ENCODE measurements around the gene ANKRD11. TPM values are rescaled to one million over a fixed set of nuclear protein-coding genes. Genes with fewer than 3 reads are reported as not detected.

ANKRD11 gene
- total RNA-seq, 1 experiment from 2014 or later: 297 TPM

- no peaks in the 10 kb centered on the region for H3K9me3 Mint-ChIP-seq (ENCODE audit: unreplicated experiment)
- BruUV-seq (replicated peaks): no TSS peak
- no peaks in the 10 kb centered on the region for H3K27me3 ChIP-seq (replicated peaks; ENCODE audit: control insufficient read depth, insufficient read depth, low read length)
- no peaks in the 10 kb centered on the region for H3K36me3 ChIP-seq (ENCODE audit: control insufficient read depth, insufficient read depth, low read length)
- no peak overlapping the region for H3K4me3 Mint-ChIP-seq (ENCODE audit: unreplicated experiment)
- no peak for DNase-seq
- H3K27ac Mint-ChIP-seq (ENCODE audit: unreplicated experiment): no peak overlapping the region
- H3K9me3 ChIP-seq: no peaks in the 10 kb centered on the region
- no peak for TF ChIP-seq CTCF (IDR thresholded peaks at IDR 0.05; ENCODE audit: insufficient read depth in 1 of 2, low read depth in 1 of 2, low read length in 1 of 2, severe bottlenecking in 1 of 2, unreplicated experiment in 1 of 2)
- peaks cover 50% of the 10 kb centered on the region for H3K4me1 Mint-ChIP-seq (ENCODE audit: low read depth, unreplicated experiment)
- H3K27me3 Mint-ChIP-seq (ENCODE audit: insufficient read depth, unreplicated experiment): no peaks in the 10 kb centered on the region
- ChIA-PET POLR2A (no interaction called here), CTCF (no interaction called here)
- H3K36me3 Mint-ChIP-seq (ENCODE audit: insufficient read depth, unreplicated experiment): peaks cover 92% of the 10 kb centered on the region
- intact Hi-C loops (cut with micrococcal nuclease; ENCODE audit: unreplicated experiment): no loop called here
- H3K4me3 ChIP-seq (ENCODE audit: low read depth, low read length): no peak overlapping the region
- H3K4me1 ChIP-seq: peaks cover 54% of the 10 kb centered on the region
These were observed 148.4 kb downstream of the ANKRD11 start for GRCh38 chr16:89341697-89342694.

DNA sequence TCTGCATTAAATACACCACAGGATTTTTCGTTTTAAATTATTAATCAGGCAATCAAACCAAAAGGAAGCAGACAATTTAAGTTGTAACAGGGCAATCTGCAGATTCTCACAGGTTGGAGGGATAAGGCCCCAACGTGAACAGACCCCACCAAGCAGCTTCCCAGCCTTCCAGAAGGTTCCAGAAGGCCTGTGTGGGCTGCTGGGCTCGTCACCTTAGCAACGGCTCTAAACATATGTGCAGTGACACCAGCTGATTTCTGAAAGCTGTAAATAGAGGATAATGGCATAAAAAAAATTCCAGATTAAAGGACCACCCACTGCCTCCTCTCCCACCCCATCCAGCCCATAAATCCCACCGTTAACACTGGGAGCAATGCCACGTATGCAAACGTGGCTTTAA lies 149.1 kb downstream of the ANKRD11 start:
- ChIA-PET POLR2A (no interaction called here), CTCF (no interaction called here)
- intact Hi-C loops (cut with micrococcal nuclease; ENCODE audit: unreplicated experiment): no loop called here
- Histone ChIP-seq H3K9me3 (no peaks in the 10 kb centered on the region), H3K4me3 (ENCODE audit: low read depth, low read length) (no peak overlapping the region), H3K36me3 (ENCODE audit: control insufficient read depth, insufficient read depth, low read length) (no peaks in the 10 kb centered on the region), H3K4me1 (peaks cover 47% of the 10 kb centered on the region), H3K27me3 (replicated peaks; ENCODE audit: control insufficient read depth, insufficient read depth, low read length) (no peaks in the 10 kb centered on the region)
- H3K36me3 Mint-ChIP-seq (ENCODE audit: insufficient read depth, unreplicated experiment): peaks cover 92% of the 10 kb centered on the region
- peak overlapping the region; percentile 15 for H3K27ac Mint-ChIP-seq (ENCODE audit: unreplicated experiment)
- no peak for DNase-seq
- TF ChIP-seq CTCF (IDR thresholded peaks at IDR 0.05; ENCODE audit: insufficient read depth in 1 of 2, low read depth in 1 of 2, low read length in 1 of 2, severe bottlenecking in 1 of 2, unreplicated experiment in 1 of 2): no peak
- peaks cover 43% of the 10 kb centered on the region for H3K4me1 Mint-ChIP-seq (ENCODE audit: low read depth, unreplicated experiment)
- no peaks in the 10 kb centered on the region for H3K9me3 Mint-ChIP-seq (ENCODE audit: unreplicated experiment)
- BruUV-seq (replicated peaks): no TSS peak
- H3K4me3 Mint-ChIP-seq (ENCODE audit: unreplicated experiment): no peak overlapping the region
- H3K27me3 Mint-ChIP-seq (ENCODE audit: insufficient read depth, unreplicated experiment): no peaks in the 10 kb centered on the region

DNA sequence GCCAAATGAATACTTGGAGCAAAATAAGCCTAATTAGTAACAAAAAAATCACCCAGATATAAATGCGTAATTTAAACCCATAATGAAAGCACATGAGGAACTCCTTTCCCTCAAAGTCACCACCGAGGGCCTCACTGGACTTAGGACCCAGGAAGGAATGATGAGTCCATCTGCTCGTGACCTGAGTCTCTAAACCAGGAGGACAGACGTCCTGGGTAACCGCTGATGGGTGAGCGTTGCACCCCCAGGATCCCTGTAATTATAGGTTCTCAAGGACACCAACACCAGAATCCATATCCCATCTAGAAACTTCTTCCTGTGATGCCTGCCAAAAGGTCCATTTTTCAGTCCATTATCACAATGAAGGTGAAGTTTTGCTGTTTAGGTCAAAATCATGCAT lies 151.5 kb downstream of the ANKRD11 start:
- POLR2A ChIA-PET: interaction anchor here (0.7 kb wide), 1 partner anchor 13 kb away, joined by 4 read pairs; no protein-coding TSS in a partner anchor
- H3K4me3 Mint-ChIP-seq (ENCODE audit: unreplicated experiment): peak overlapping the region; percentile 14
- peaks cover 23% of the 10 kb centered on the region for H3K4me1 ChIP-seq
- BruUV-seq (replicated peaks): no TSS peak
- peaks cover 86% of the 10 kb centered on the region for H3K36me3 Mint-ChIP-seq (ENCODE audit: insufficient read depth, unreplicated experiment)
- no peak overlapping the region for H3K4me3 ChIP-seq (ENCODE audit: low read depth, low read length)
- DNase-seq: no peak
- H3K27ac Mint-ChIP-seq (ENCODE audit: unreplicated experiment): no peak overlapping the region
- no peaks in the 10 kb centered on the region for H3K36me3 ChIP-seq (ENCODE audit: control insufficient read depth, insufficient read depth, low read length)
- no peak for TF ChIP-seq CTCF (IDR thresholded peaks at IDR 0.05; ENCODE audit: insufficient read depth in 1 of 2, low read depth in 1 of 2, low read length in 1 of 2, severe bottlenecking in 1 of 2, unreplicated experiment in 1 of 2)
- peaks cover 35% of the 10 kb centered on the region for H3K4me1 Mint-ChIP-seq (ENCODE audit: low read depth, unreplicated experiment)
- intact Hi-C loops (cut with micrococcal nuclease; ENCODE audit: unreplicated experiment): no loop called here
- no peaks in the 10 kb centered on the region for H3K27me3 ChIP-seq (replicated peaks; ENCODE audit: control insufficient read depth, insufficient read depth, low read length)
- CTCF ChIA-PET: interaction anchor here (0.6 kb wide), 3 partner anchors 16 to 63 kb away, joined by 3 to 8 read pairs (median 3); no protein-coding TSS in a partner anchor
- no peaks in the 10 kb centered on the region for H3K9me3 ChIP-seq
- H3K27me3 Mint-ChIP-seq (ENCODE audit: insufficient read depth, unreplicated experiment): no peaks in the 10 kb centered on the region
- H3K9me3 Mint-ChIP-seq (ENCODE audit: unreplicated experiment): no peaks in the 10 kb centered on the region

Measured in Caco-2 (cell line).